Activated T-helper 1 cell treated with anti-CD3 and anti-CD28 coated beads, Interleukin-12 subunit alpha, Interleukin-12 subunit beta, Interleukin-2, Interleukin-4 antibody, amounts not matched to agents 30 ng/mL and 10 ng/mL and 1 ng/mL, durations not matched to agents 14 hours and 24 hours and 36 hours (primary cell): ENCODE measurements around the gene ARHGDIB. TPM values are rescaled to one million over a fixed set of nuclear protein-coding genes. Genes with fewer than 3 reads are reported as not detected.

Source experiments
- DNase-seq: peaks from one replicate; pipeline ENCODE4 v3.0.0; 2021; ENCODE audit warnings: low spot score
- H3K27ac Mint-ChIP-seq: one replicate; pipeline ENCODE4 v1.8.0; 2021; ENCODE audit warnings: mild to moderate bottlenecking, mixed read lengths
- H3K27me3 Mint-ChIP-seq: one replicate; pipeline ENCODE4 v1.8.0; 2022; ENCODE audit warnings: mild to moderate bottlenecking, moderate library complexity, mixed read lengths; ENCODE audit not compliant: insufficient read depth
- H3K36me3 Mint-ChIP-seq: one replicate; pipeline ENCODE4 v1.8.0; 2021; ENCODE audit warnings: low read depth, mixed read lengths
- H3K4me1 Mint-ChIP-seq: one replicate; pipeline ENCODE4 v1.8.0; 2021; ENCODE audit warnings: low read depth, mixed read lengths
- H3K4me3 Mint-ChIP-seq: one replicate; pipeline ENCODE4 v1.8.0; 2021; ENCODE audit warnings: mild to moderate bottlenecking, moderate library complexity, mixed read lengths
- H3K9me3 Mint-ChIP-seq: one replicate; pipeline ENCODE4 v1.8.0; 2021; ENCODE audit warnings: mixed read lengths
- intact Hi-C: fragments of 100-400 bp; cut with micrococcal nuclease; formaldehyde crosslinking; loops from one replicate; pipeline ENCODE4 v1.15.1; 2024
- total RNA-seq: library from RNA; stranded (reverse); gene quantifications from 2 replicates; pipeline ENCODE4 v1.2.3, GENCODE V29; 2022

Gene ARHGDIB
- total RNA-seq, 1 donor from 2014 or later, result 494 TPM

DNA sequence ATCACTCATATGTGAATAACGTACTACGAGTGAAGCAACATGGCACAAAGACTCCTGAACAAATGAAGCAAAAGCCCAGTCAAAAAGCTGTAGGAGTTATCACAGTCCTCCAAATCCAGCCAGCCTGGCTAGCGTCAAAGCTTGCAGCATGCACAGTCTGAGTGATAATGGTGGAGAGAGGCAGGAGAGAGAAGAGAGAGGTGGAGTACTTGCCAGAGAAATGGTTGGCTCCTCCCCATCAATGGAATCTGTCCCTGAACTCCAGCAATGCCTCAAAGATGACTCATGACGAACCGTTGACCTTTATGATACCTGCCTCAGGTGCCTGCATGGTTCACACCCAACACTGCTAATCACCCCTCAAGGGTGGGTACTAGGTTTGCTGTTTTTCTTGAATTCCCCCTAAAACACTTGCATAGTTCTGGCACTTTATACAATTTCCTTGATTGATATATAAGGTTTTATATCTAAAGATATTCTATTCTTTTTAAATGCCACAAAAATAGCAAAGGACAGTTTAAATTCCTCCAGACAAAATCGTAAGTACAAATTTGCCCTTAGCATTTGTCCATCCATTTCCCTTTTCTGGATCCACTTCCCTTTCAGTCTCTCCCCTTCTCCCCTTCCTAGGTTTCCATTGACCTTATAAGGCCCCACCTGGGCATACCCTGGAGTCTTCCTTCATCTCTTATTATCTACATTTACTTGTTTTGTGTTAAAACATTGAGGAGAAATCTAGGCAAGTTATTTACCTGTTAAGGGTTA lies 10.2 kb downstream of the ARHGDIB start:
- peak overlapping the region; percentile 99 for H3K27ac Mint-ChIP-seq
- no peak for DNase-seq
- peaks cover 51% of the 10 kb centered on the region for H3K36me3 Mint-ChIP-seq
- H3K4me1 Mint-ChIP-seq, result peaks cover 90% of the 10 kb centered on the region
- intact Hi-C loops, result loop anchor here (1.0 to 5.0 kb wide), 5 partner anchors 181 to 729 kb away; no protein-coding TSS in a partner anchor
- peak overlapping the region; percentile 81 for H3K4me3 Mint-ChIP-seq
- H3K9me3 Mint-ChIP-seq, result no peaks in the 10 kb centered on the region
- H3K27me3 Mint-ChIP-seq, result no peaks in the 10 kb centered on the region

GRCh38 chr12:14950421-14950820 lies 11.0 kb downstream of the ARHGDIB start:
- peaks cover 59% of the 10 kb centered on the region for H3K36me3 Mint-ChIP-seq
- H3K4me3 Mint-ChIP-seq, result peak overlapping the region; percentile 79
- no peak for DNase-seq
- intact Hi-C loops, result loop anchor here (1.0 to 5.0 kb wide), 5 partner anchors 180 to 728 kb away; no protein-coding TSS in a partner anchor
- no peaks in the 10 kb centered on the region for H3K9me3 Mint-ChIP-seq
- H3K27ac Mint-ChIP-seq, result peak overlapping the region; percentile 99
- no peaks in the 10 kb centered on the region for H3K27me3 Mint-ChIP-seq
- H3K4me1 Mint-ChIP-seq, result peaks cover 93% of the 10 kb centered on the region

DNA sequence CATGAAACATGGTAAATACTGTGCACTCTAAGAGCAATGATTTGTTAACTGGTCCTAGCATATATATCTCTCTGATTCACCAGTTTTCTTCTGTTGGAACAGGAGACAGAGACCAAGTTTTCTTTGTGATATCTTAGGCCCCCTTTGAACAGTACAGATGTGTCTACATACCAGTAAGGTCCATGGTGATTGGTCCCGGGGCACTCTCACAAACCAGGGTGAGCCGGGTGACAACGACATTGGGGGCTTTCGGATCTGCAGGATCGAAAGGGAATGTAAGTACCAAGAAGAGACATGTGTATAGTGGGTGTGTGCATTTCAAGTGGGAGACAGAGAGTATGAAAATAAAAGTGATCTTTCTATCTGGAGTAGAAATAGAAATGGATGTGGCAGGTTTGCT lies 11.8 kb downstream of the ARHGDIB start:
- Mint-ChIP-seq H3K27me3 (no peaks in the 10 kb centered on the region), H3K27ac (peak overlapping the region; percentile 99), H3K4me3 (peak overlapping the region; percentile 79), H3K36me3 (peaks cover 67% of the 10 kb centered on the region), H3K9me3 (no peaks in the 10 kb centered on the region), H3K4me1 (peaks cover 98% of the 10 kb centered on the region)
- intact Hi-C loops, result loop anchor here (1.0 to 5.0 kb wide), 7 partner anchors 17 to 727 kb away; no protein-coding TSS in a partner anchor
- no peak for DNase-seq

- Mint-ChIP-seq H3K9me3 (no peaks in the 10 kb centered on the region), H3K4me1 (peaks cover 90% of the 10 kb centered on the region), H3K4me3 (peak overlapping the region; percentile 79), H3K36me3 (peaks cover 70% of the 10 kb centered on the region), H3K27ac (peak overlapping the region; percentile 99), H3K27me3 (no peaks in the 10 kb centered on the region)
- DNase-seq, result peak; percentile 49
- intact Hi-C loops, result loop anchor here (1.0 to 2.0 kb wide), 4 partner anchors 13 to 46 kb away; partner anchors contain the start of gene ARHGDIB
These were observed 12.7 kb downstream of the ARHGDIB start for GRCh38 chr12:14948672-14949071.

GRCh38 chr12:14946861-14947260 lies 14.5 kb downstream of the ARHGDIB start:
- DNase-seq, result no peak
- Mint-ChIP-seq H3K27me3 (no peaks in the 10 kb centered on the region), H3K4me3 (peak overlapping the region; percentile 4), H3K9me3 (no peaks in the 10 kb centered on the region), H3K36me3 (peaks cover 79% of the 10 kb centered on the region), H3K4me1 (peaks cover 84% of the 10 kb centered on the region), H3K27ac (peak overlapping the region; percentile 82)
- intact Hi-C loops, result no loop called here

DNA sequence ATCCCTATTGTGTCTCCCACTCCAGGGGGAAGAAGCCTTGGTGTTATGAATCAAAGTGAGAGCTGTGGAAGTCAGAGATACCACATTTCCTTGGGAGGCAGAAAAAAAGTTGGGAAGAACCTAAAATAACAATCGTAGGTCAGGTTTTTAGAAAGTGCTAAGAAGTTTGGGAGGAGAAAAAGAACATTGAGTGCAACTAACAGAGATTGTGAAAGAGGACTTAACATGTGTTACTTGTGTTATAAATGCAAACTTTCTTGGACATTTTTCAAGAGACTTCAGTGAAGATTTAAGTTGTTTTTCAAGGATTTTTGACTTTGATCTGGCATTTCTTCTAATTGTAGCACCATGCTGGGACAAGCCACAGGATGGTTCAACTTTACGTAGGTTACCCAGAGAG lies 15.2 kb downstream of the ARHGDIB start:
- no peak overlapping the region for H3K4me3 Mint-ChIP-seq
- peaks cover 78% of the 10 kb centered on the region for H3K4me1 Mint-ChIP-seq
- peaks cover 82% of the 10 kb centered on the region for H3K36me3 Mint-ChIP-seq

GRCh38 chr12:14942196-14942931 lies 19.0 kb downstream of the ARHGDIB start:
- no peak for DNase-seq
- Mint-ChIP-seq H3K9me3 (no peaks in the 10 kb centered on the region), H3K36me3 (peaks cover 70% of the 10 kb centered on the region), H3K4me3 (no peak overlapping the region), H3K27ac (peak overlapping the region; percentile 4), H3K27me3 (no peaks in the 10 kb centered on the region), H3K4me1 (peaks cover 46% of the 10 kb centered on the region)
- intact Hi-C loops, result no loop called here

More for the DNA sequence above, 15.2 kb downstream of the ARHGDIB start:
- intact Hi-C loops, result no loop called here
- no peak for DNase-seq
- H3K27me3 Mint-ChIP-seq, result no peaks in the 10 kb centered on the region
- H3K27ac Mint-ChIP-seq, result peak overlapping the region; percentile 74
- no peaks in the 10 kb centered on the region for H3K9me3 Mint-ChIP-seq

- Mint-ChIP-seq H3K9me3 (no peaks in the 10 kb centered on the region), H3K27ac (no peak overlapping the region), H3K4me1 (peaks cover 36% of the 10 kb centered on the region), H3K36me3 (peaks cover 66% of the 10 kb centered on the region), H3K4me3 (no peak overlapping the region), H3K27me3 (no peaks in the 10 kb centered on the region)
- intact Hi-C loops, result no loop called here
- no peak for DNase-seq
These were observed 20.0 kb downstream of the ARHGDIB start for GRCh38 chr12:14941369-14941768.

DNA sequence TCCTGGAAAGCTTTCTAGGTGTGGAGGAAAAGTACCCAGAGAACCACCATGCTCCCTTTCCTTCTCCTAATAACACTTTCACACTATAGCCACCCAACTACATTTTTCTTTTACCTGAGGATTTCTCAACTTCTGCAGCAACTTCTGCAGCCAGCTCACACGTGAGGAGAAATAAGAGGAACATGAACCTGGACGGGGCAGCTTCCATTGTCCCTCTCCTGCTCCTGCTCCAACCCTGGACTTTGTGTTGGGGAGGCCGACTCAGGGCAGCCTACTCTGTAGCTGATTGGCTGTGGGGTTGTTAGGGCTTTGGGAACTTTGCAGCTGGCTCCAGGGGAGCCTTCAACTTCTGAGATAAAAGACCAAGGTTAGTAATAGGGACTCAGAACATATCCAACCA lies 23.1 kb downstream of the ARHGDIB start, which contains the start of gene ERP27:
ERP27 (minus strand) TSS at position 237 of the 400 bp plus-strand sequence; CDS start at position 208, 29 bp downstream.
- Mint-ChIP-seq H3K36me3 (peaks cover 55% of the 10 kb centered on the region), H3K9me3 (no peaks in the 10 kb centered on the region), H3K4me3 (no peak within 1 kb of the TSS), H3K4me1 (peaks cover 14% of the 10 kb centered on the region), H3K27me3 (no peaks in the 10 kb centered on the region), H3K27ac (peak within 1 kb of the TSS; percentile 1)
- intact Hi-C loops, result loop anchor here (5.0 kb wide), 1 partner anchor 91 kb away; no protein-coding TSS in a partner anchor
- DNase-seq, result no peak

DNA sequence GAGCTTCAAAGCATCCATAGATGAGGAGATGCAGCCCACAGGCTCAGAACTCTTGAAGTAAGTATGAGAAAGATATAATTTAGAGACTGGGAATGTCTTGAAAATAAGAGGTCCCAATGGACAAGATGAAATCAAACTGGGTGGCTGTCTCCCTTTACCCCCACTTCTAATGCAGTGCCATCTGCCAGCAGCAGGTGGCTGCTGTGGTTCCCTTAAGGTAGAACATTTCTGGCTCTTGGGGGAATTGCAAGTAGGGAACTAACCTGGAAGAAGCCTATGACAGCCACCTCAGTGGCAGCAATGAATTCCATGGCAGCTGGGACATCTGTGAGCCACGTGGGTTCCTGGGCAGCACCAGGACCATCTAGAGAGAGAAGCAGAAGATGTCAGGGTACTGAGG lies 23.7 kb downstream of the ARHGDIB start:
- intact Hi-C loops, result loop anchor here (1.0 to 5.0 kb wide), 2 partner anchors 59 to 90 kb away; no protein-coding TSS in a partner anchor
- H3K4me1 Mint-ChIP-seq, result peaks cover 12% of the 10 kb centered on the region
- no peak overlapping the region for H3K4me3 Mint-ChIP-seq
- H3K27me3 Mint-ChIP-seq, result no peaks in the 10 kb centered on the region
- no peak overlapping the region for H3K27ac Mint-ChIP-seq
- DNase-seq, result no peak
- peaks cover 58% of the 10 kb centered on the region for H3K36me3 Mint-ChIP-seq
- H3K9me3 Mint-ChIP-seq, result no peaks in the 10 kb centered on the region

GRCh38 chr12:14937014-14937413 lies 24.4 kb downstream of the ARHGDIB start:
- DNase-seq, result no peak
- H3K27ac Mint-ChIP-seq, result no peak overlapping the region
- peaks cover 59% of the 10 kb centered on the region for H3K36me3 Mint-ChIP-seq
- intact Hi-C loops, result loop anchor here (1.0 to 5.0 kb wide), 2 partner anchors 59 to 90 kb away; no protein-coding TSS in a partner anchor
- peaks cover 7% of the 10 kb centered on the region for H3K4me1 Mint-ChIP-seq
- H3K27me3 Mint-ChIP-seq, result no peaks in the 10 kb centered on the region
- H3K9me3 Mint-ChIP-seq, result no peaks in the 10 kb centered on the region
- H3K4me3 Mint-ChIP-seq, result no peak overlapping the region

DNA sequence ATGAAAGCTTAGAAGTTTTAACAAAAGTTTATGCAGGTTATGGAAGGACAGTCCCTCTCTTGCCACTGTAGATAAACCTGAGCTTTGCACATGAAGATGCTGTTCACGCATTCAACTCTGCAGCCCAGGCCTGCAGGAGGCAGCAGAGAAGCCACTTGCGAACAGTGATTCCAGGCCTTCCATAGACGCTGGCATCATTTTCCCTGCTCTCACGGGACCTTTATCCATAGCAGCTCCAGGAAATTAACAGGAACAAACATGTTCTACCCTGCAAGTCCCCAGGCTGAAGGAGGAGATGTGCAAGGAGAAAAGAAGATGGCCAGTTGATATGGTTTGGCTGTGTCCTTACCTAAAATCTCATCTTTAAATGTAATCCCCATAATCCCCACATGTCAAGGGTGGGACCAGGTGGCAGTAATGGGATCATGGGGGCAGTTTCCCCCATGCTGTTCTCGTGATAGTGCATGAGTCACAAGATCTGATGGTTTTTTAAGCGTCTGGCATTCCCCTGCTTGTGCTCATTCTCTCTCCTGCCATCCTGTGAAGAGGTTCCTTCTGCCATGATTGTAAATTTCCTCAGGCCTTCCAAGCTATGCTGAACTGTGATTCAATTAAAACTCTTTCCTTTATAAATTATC lies 25.1 kb downstream of the ARHGDIB start:
- no peak for DNase-seq
- Mint-ChIP-seq H3K9me3 (no peaks in the 10 kb centered on the region), H3K36me3 (peaks cover 57% of the 10 kb centered on the region), H3K27me3 (no peaks in the 10 kb centered on the region), H3K4me3 (no peak overlapping the region), H3K4me1 (peaks cover 4% of the 10 kb centered on the region), H3K27ac (no peak overlapping the region)
- intact Hi-C loops, result loop anchor here (5.0 kb wide), 1 partner anchor 89 kb away; no protein-coding TSS in a partner anchor
